NCI-H2171 (cell line): ENCODE measurements around the gene COX14.
"Not testable (repeated sequence)": the region's sequence is repeated elsewhere in the genome, so short reads cannot be mapped to it uniquely, and the experiment has no call there.

Source experiments
- DNase-seq: peaks from one replicate; lab custom pipeline; 2025; lab: John Stamatoyannopoulos, UW

COX14 gene

GRCh38 chr12:50107416-50108268 is 4.4 kb upstream of the COX14 start:
- DNase-seq, result no peak

GRCh38 chr12:50109319-50109718 is 2.7 kb upstream of the COX14 start:
- DNase-seq, result no peak

GRCh38 chr12:50110127-50110761 is 1.8 kb upstream of the COX14 start:
- peak; percentile 78 for DNase-seq

- peak; percentile 41 for DNase-seq
Observed at GRCh38 chr12:50110762-50111351, 1.2 kb upstream of the COX14 start.

GRCh38 chr12:50111395-50111692 is 692 bp upstream of the COX14 start:
- no peak for DNase-seq

GRCh38 chr12:50112456-50113218 is 601 bp downstream of the COX14 start:
- DNase-seq, result no peak

- DNase-seq, result no peak
Observed at GRCh38 chr12:50117057-50117622, 5.1 kb downstream of the COX14 start.

GRCh38 chr12:50119387-50119786 is 7.4 kb downstream of the COX14 start:
- no peak for DNase-seq

- no peak for DNase-seq
Observed at GRCh38 chr12:50120521-50120920, 8.5 kb downstream of the COX14 start.

- no peak for DNase-seq
Observed at GRCh38 chr12:50120953-50121352, 8.9 kb downstream of the COX14 start.

- DNase-seq, result no peak
Observed at GRCh38 chr12:50121641-50122040, 9.6 kb downstream of the COX14 start.

- no peak for DNase-seq
Observed at GRCh38 chr12:50123203-50123602, 11.2 kb downstream of the COX14 start.

- no peak for DNase-seq
Observed at GRCh38 chr12:50127546-50127945, 15.5 kb downstream of the COX14 start.

GRCh38 chr12:50129290-50129689 is 17.3 kb downstream of the COX14 start:
- DNase-seq, result no peak

GRCh38 chr12:50132505-50133135 is 20.6 kb downstream of the COX14 start:
- DNase-seq, result peak; percentile 45

GRCh38 chr12:50142993-50143392 is 31.0 kb downstream of the COX14 start:
- no peak for DNase-seq

GRCh38 chr12:50145439-50145838 is 33.4 kb downstream of the COX14 start:
- DNase-seq, result no peak

GRCh38 chr12:50147281-50147680 is 35.2 kb downstream of the COX14 start:
- no peak for DNase-seq

- DNase-seq, result not testable (repeated sequence)
Observed at GRCh38 chr12:50148011-50148410, 36.0 kb downstream of the COX14 start.

- no peak for DNase-seq
Observed at GRCh38 chr12:50149311-50149710, 37.3 kb downstream of the COX14 start.

GRCh38 chr12:50151047-50151687 is 39.1 kb downstream of the COX14 start:
- no peak for DNase-seq
